HG03442 (cell line): ENCODE results near the gene CPNE7.
A peak's percentile ranks its signal among the peaks of the same experiment; 100 is the strongest.

Source experiments
- ATAC-seq: cut with Tn5 transposase; IDR thresholded peaks from one replicate; pipeline ENCODE4 v1.9.1; 2021; ENCODE audit warnings: mild to moderate bottlenecking, moderate library complexity; ENCODE audit not compliant: unreplicated experiment

Gene CPNE7

DNA sequence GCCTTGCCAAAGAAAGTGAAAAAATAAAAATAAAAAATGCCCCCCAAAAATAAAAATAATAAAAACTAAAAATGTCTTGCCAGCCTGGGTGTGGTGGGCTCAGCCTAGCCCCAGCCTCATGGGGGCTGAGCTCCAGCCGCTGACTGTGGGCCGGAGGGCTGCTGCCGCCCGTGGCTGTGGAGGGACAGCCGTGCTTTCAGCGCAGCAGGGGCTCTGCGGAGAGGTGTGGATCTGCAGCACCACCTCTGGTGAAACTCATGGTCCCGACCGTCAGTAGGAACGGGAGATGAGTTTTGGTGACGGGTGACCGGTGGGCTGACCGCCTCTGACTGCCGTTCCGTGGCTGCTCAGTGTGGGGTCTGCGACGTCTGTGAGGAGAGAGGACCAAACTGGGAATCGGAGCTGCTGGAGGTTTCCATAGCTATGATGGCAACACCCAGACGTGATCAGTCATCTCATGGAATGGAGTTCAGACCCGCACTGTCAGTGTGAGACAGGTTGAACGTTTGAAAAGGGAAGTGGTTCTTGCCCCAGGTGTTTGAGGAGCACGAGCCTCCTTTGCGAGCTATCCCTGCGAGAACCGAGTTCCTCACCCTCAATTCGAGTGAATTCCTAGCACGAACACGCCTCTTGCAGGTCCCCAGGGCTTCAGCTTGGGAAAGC, 27.1 kb upstream of the CPNE7 start:
- no peak for ATAC-seq

GRCh38 chr16:89549007-89549700, 26.4 kb upstream of the CPNE7 start:
- ATAC-seq: no peak

DNA sequence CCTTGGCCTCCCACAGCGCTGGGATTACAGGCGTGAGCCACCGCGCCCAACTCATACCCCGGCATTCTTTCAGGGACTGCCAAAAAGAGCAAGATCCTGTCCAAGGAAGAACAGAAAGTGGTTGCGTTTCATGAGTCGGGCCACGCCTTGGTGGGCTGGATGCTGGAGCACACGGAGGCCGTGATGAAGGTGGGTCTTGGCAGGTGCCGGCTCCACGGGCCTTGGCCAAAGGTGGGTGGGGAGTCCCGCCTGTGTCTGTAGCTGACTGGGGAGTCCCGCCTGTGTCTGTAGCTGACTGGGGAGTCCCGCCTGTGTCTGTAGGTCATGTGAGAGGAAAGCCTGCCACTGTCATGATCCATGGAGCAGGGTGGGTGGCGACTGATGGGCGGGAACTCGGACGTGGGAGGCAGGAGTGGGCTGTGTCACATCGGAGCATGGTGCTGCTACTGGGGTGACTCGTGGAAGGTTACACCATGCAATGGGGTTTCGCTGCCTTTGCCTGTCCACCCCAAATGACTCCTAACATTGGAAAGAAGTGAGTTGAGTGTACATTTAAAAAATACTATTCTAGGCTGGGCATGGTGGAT, 25.0 kb upstream of the CPNE7 start:
- ATAC-seq: no peak

- ATAC-seq: no peak
Observed at GRCh38 chr16:89552329-89552728, 23.2 kb upstream of the CPNE7 start.

DNA sequence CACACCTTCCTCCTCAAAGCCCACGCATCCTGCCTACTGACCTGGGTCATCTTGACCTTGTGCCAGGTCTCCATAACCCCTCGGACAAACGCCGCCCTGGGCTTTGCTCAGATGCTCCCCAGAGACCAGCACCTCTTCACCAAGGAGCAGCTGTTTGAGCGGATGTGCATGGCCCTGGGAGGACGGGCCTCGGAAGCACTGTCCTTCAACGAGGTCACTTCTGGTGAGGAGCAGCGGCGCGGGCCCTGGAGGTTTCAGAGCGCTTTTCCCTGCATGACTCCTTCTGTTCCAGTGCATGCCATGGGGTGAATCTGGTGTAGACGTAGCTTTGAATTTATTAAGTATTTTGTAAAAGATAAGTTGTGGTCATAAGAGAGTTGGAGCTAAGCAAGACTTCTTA, 22.6 kb upstream of the CPNE7 start:
- ATAC-seq: no peak

GRCh38 chr16:89553733-89554132, 21.8 kb upstream of the CPNE7 start:
- no peak for ATAC-seq

GRCh38 chr16:89554343-89554742, 21.2 kb upstream of the CPNE7 start:
- ATAC-seq: no peak

- no peak for ATAC-seq
Observed at GRCh38 chr16:89555265-89555664, 20.3 kb upstream of the CPNE7 start.

- ATAC-seq: no peak
Observed at GRCh38 chr16:89555780-89556179, 19.8 kb upstream of the CPNE7 start.

- ATAC-seq: no peak
Observed at GRCh38 chr16:89556750-89557689, 18.5 kb upstream of the CPNE7 start.

- ATAC-seq: no peak
Observed at GRCh38 chr16:89557690-89558490, 17.7 kb upstream of the CPNE7 start.

DNA sequence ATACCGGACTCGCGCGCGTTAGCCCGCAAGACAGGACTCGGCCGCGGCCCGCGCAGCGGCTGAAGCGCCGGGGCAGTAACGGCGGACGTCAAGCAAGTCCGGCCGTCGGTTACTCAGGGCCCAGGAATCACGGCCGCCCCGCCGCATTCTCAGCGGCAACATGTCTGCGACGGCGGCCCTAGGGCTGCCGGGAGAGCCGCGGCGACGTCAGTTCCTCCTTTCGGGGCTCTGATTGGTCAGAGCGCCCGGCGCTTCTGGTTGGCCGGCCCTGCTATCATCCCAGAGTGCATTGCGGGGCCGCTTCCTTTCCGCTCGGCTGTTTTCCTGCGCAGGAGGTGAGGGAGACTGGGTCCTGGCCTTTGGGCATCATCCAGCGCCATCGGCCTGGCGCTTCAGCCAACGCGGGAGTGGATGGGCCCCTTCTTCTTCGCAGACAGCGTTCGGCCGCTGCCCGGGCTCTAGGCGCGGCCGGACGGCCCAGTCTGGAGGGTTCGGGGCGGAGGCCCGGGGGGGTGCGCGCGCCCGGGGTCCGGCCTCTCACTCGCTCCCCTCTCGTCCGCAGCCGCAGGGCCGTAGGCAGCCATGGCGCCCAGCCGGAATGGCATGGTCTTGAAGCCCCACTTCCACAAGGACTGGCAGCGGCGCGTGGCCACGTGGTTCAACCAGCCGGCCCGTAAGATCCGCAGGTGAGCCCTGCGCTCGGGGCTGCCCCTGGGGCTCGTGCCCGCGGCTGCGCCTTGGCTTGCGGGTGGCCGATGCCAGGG, 15.0 kb upstream of the CPNE7 start, which contains the start of gene RPL13:
RPL13 (plus strand) TSS at position 305 of the 764 bp plus-strand sequence; CDS start at position 583, 278 bp downstream.
- peak; percentile 79 for ATAC-seq

GRCh38 chr16:89561142-89561883, 14.2 kb upstream of the CPNE7 start:
- ATAC-seq: peak; percentile 10

DNA sequence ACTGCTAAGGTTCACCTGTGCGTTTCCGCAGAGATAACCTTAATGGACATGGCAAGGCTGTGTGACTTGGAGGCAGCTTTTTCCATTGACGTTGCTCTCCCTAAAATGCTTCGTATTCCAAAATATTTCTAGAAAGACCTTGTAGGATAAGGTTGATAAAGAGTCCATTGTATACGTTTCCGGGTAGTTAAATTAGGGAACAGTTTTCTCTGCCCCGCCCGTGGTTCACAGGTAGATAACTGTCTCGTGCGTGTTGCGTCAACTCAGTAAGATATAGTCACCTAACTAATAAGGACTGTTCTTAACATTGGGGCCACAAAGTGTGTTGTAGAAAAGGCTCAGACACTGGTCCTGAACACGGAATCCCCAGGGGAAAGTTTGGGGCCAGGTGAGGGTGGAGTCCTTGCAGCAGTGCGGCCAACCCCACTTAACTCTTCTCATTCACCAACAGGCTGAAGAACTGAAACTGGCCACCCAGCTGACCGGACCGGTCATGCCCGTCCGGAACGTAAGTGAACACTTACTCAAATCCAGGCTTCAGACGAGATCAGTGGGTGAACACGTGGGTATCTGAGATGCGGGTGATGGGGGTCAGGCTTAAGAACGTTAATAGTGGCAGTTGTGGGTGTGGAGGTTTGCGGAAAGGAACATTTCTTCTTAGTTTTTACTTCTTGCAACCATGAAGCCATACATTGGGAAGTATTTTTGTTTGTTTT, 13.5 kb upstream of the CPNE7 start:
- ATAC-seq: no peak

GRCh38 chr16:89562939-89563338, 12.6 kb upstream of the CPNE7 start:
- ATAC-seq: no peak

- ATAC-seq: no peak
Observed at GRCh38 chr16:89563639-89564392, 11.7 kb upstream of the CPNE7 start.

- no peak for ATAC-seq
Observed at GRCh38 chr16:89564476-89565255, 10.9 kb upstream of the CPNE7 start.
